GM18507 (cell line): ENCODE results near the gene PRKD2.
A peak's percentile ranks its signal among the peaks of the same experiment; 100 is the strongest.

Experiments
- DNase-seq: peaks from one replicate; pipeline ENCODE4 v3.0.0; 2011; ENCODE audit warnings: low read depth; ENCODE audit not compliant: insufficient read length; ENCODE audit errors: extremely low spot score
- FAIRE-seq: peaks from 2 replicates; lab custom pipeline; 2011; peaks lifted over from hg19 to GRCh38; lab: Jason Lieb, UNC

Gene PRKD2

GRCh38 chr19:46678110-46678732 lies 38.7 kb downstream of the PRKD2 start:
- DNase-seq: peak; percentile 48
- FAIRE-seq: no peak

GRCh38 chr19:46674416-46675178 lies 42.3 kb downstream of the PRKD2 start:
- no peak for FAIRE-seq
- no peak for DNase-seq

GRCh38 chr19:46670813-46671212 lies 46.1 kb downstream of the PRKD2 start:
- DNase-seq (no peak), FAIRE-seq (no peak)

- FAIRE-seq (no peak), DNase-seq (no peak)
Measured at GRCh38 chr19:46668662-46669061, 48.3 kb downstream of the PRKD2 start.

GRCh38 chr19:46665072-46665471 lies 51.8 kb downstream of the PRKD2 start:
- DNase-seq (no peak), FAIRE-seq (no peak)

GRCh38 chr19:46661735-46662592 lies 55.0 kb downstream of the PRKD2 start:
- FAIRE-seq: peak; percentile 83
- peak; percentile 48 for DNase-seq

- peak; percentile 98 for DNase-seq
- peak; percentile 100 for FAIRE-seq
Measured at GRCh38 chr19:46661020-46661731, 55.7 kb downstream of the PRKD2 start, which contains the start of gene DACT3. Gene DACT3 (minus strand): TSS chr19:46661182. CDS start chr19:46661064, 118 bp downstream.

- FAIRE-seq (no peak), DNase-seq (no peak)
Measured at GRCh38 chr19:46660551-46661019, 56.3 kb downstream of the PRKD2 start.

- DNase-seq: no peak
- FAIRE-seq: no peak
Measured at GRCh38 chr19:46660008-46660517, 56.9 kb downstream of the PRKD2 start.

- FAIRE-seq: no peak
- DNase-seq: no peak
Measured at GRCh38 chr19:46659151-46660007, 57.5 kb downstream of the PRKD2 start.

GRCh38 chr19:46656541-46656940 lies 60.4 kb downstream of the PRKD2 start:
- no peak for DNase-seq
- FAIRE-seq: no peak

GRCh38 chr19:46654621-46655152 lies 62.2 kb downstream of the PRKD2 start:
- FAIRE-seq (no peak), DNase-seq (no peak)

GRCh38 chr19:46650445-46650844 lies 66.5 kb downstream of the PRKD2 start:
- no peak for FAIRE-seq
- no peak for DNase-seq

GRCh38 chr19:46648961-46649960 lies 67.7 kb downstream of the PRKD2 start:
- DNase-seq (no peak), FAIRE-seq (no peak)

GRCh38 chr19:46648060-46648960 lies 68.6 kb downstream of the PRKD2 start:
- DNase-seq (no peak), FAIRE-seq (no peak)

- no peak for DNase-seq
- no peak for FAIRE-seq
Measured at GRCh38 chr19:46646402-46646801, 70.5 kb downstream of the PRKD2 start.
